Measurements from ENCODE around the gene BSPH1.

Gene BSPH1

GRCh38 chr19:48004236-48004635 lies 12.3 kb upstream of the BSPH1 start:
- Histone ChIP-seq H3K36me3 (replicated peaks) (no peaks in the 10 kb centered on the region), H3K4me3 (ENCODE audit: low read depth, low read length) (no peak overlapping the region), H3K27me3 (replicated peaks) (no peaks in the 10 kb centered on the region), H3K27ac (no peak overlapping the region)
- no peak for DNase-seq
- TF ChIP-seq, protein P1, sequence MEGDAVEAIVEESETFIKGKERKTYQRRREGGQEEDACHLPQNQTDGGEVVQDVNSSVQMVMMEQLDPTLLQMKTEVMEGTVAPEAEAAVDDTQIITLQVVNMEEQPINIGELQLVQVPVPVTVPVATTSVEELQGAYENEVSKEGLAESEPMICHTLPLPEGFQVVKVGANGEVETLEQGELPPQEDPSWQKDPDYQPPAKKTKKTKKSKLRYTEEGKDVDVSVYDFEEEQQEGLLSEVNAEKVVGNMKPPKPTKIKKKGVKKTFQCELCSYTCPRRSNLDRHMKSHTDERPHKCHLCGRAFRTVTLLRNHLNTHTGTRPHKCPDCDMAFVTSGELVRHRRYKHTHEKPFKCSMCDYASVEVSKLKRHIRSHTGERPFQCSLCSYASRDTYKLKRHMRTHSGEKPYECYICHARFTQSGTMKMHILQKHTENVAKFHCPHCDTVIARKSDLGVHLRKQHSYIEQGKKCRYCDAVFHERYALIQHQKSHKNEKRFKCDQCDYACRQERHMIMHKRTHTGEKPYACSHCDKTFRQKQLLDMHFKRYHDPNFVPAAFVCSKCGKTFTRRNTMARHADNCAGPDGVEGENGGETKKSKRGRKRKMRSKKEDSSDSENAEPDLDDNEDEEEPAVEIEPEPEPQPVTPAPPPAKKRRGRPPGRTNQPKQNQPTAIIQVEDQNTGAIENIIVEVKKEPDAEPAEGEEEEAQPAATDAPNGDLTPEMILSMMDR (IDR thresholded peaks at IDR 0.05; ENCODE audit: low read depth, low read length, missing control alignments) = no peak
- in situ Hi-C loops (cut with HindIII; ENCODE audit: low pct_ligation_motif_present, low sequenced_read_pairs) = no loop called here

DNA sequence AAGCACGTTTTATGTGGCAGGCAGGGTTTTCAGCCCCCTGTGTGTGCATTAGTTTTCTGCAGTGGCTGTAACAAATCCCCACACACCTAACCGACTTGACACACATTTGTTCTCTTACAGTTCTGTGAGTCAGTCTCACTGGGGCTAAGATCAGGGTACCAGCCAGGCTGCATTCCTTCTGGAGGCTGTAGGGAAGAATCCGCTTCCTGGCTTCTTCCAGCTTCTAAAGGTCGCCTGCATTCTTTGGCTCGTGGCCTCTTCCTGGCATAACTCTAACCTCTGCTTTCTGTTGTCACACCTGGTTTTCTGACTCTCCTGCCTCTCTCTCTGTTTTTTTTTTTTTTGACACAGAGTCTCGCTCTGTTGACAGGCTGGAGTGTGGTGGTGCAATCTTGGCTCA lies 8.9 kb upstream of the BSPH1 start:
- TF ChIP-seq, protein P1 (IDR thresholded peaks at IDR 0.05; ENCODE audit: low read depth, low read length, missing control alignments) = no peak
- Histone ChIP-seq H3K4me3 (ENCODE audit: low read depth, low read length) (no peak overlapping the region), H3K27me3 (replicated peaks) (no peaks in the 10 kb centered on the region), H3K36me3 (replicated peaks) (no peaks in the 10 kb centered on the region), H3K27ac (no peak overlapping the region)
- DNase-seq = no peak
- in situ Hi-C loops (cut with HindIII; ENCODE audit: low pct_ligation_motif_present, low sequenced_read_pairs) = no loop called here

- TF ChIP-seq, protein P1 (IDR thresholded peaks at IDR 0.05; ENCODE audit: low read depth, low read length, missing control alignments) = no peak
- Histone ChIP-seq H3K27me3 (replicated peaks) (no peaks in the 10 kb centered on the region), H3K36me3 (replicated peaks) (no peaks in the 10 kb centered on the region), H3K4me3 (ENCODE audit: low read depth, low read length) (no peak overlapping the region), H3K27ac (no peak overlapping the region)
- DNase-seq = no peak
- in situ Hi-C loops (cut with HindIII; ENCODE audit: low pct_ligation_motif_present, low sequenced_read_pairs) = no loop called here
Observed at GRCh38 chr19:47998800-47999199, 6.8 kb upstream of the BSPH1 start.

DNA sequence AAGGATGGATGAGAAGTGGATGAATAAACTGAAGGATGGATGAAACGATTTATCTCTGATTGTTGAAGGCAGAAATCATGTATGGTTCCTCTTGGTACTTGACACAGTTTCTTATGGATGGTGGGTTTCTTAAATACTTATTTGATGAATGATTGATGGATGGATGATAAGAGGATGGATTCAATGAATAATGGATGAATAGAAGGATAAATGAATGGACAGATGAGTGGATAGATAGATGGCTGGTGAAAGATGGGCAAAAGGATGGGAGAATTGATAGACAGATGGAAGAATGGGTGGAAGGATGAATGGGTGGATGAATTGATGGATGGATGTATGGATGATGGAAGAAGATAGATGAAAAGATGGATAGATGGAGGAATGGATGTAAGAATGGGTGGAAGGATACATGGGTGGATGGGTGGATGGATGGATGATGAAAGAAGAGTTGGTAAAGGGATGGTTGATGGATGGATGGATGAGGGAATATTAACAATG lies 4.3 kb upstream of the BSPH1 start:
- no peaks in the 10 kb centered on the region for H3K36me3 ChIP-seq (replicated peaks)
- TF ChIP-seq, protein P1 (IDR thresholded peaks at IDR 0.05; ENCODE audit: low read depth, low read length, missing control alignments) = no peak
- no peaks in the 10 kb centered on the region for H3K27me3 ChIP-seq (replicated peaks)
- DNase-seq = no peak
- no peak overlapping the region for H3K4me3 ChIP-seq (ENCODE audit: low read depth, low read length)
- in situ Hi-C loops (cut with HindIII; ENCODE audit: low pct_ligation_motif_present, low sequenced_read_pairs) = no loop called here
- no peak overlapping the region for H3K27ac ChIP-seq

DNA sequence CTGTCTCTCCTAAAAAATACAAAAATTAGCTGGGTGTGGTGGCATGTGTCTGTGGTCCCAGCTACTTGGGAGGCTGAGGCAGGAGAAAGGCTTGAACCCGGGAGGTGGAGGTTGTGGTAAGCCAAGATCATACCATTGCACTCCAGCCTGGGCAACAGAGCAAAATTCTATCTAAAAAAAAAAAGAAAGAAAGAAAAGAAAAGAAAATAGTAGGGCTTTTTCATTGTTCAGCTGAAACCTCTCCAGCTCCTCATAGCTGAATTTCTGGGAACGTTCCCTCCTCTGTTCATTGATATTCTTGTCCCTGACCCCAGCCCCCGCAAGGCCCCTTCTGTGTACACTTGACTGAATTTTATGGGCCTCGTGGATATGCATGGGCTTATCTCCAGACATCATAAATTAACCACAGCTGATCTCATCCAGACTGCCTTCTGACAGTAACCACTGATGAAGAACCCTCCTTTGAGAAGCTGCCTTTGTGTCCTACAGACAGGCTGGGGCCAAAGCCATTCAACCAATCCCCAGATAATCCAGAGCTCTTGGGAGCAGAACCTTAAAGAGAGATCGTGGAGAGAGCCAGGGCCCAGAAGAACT lies 2.3 kb upstream of the BSPH1 start, which contains the start of gene ELSPBP1:
ELSPBP1 (plus strand) TSS at position 424 of the 594 bp plus-strand sequence. CDS start 14,036 bp downstream, outside the sequence.
- Histone ChIP-seq H3K27ac (no peak within 1 kb of the TSS), H3K27me3 (replicated peaks) (no peaks in the 10 kb centered on the region), H3K36me3 (replicated peaks) (no peaks in the 10 kb centered on the region), H3K4me3 (ENCODE audit: low read depth, low read length) (no peak within 1 kb of the TSS)
- in situ Hi-C loops (cut with HindIII; ENCODE audit: low pct_ligation_motif_present, low sequenced_read_pairs) = no loop called here
- no peak for DNase-seq
- TF ChIP-seq, protein P1 (IDR thresholded peaks at IDR 0.05; ENCODE audit: low read depth, low read length, missing control alignments) = no peak
